Upper lobe of left lung (tissue), 4 donors: ENCODE results near the gene CNPY1.

ENCODE experiments used
- POLR2A ChIP-seq, 4 donors: fragments of 450-650 bp; IDR thresholded peaks; one replicate each; pipeline ENCODE4 v1.5.1; 2016 to 2017; ENCODE audit warnings: antibody characterized with exemption in 4 of 4, mild to moderate bottlenecking in 2 of 4
- TF ChIP-seq, protein P1 (sequence below), 6 experiments: fragments of 450-650 bp in 4 of 6; fragments of 200-600 bp in 2 of 6; sonication (generic) in 2 of 6; IDR thresholded peaks; one replicate each; pipeline ENCODE4 v1.5.1; 2016 to 2019; ENCODE audit warnings: antibody characterized with exemption in 6 of 6

- TF ChIP-seq, protein P1, sequence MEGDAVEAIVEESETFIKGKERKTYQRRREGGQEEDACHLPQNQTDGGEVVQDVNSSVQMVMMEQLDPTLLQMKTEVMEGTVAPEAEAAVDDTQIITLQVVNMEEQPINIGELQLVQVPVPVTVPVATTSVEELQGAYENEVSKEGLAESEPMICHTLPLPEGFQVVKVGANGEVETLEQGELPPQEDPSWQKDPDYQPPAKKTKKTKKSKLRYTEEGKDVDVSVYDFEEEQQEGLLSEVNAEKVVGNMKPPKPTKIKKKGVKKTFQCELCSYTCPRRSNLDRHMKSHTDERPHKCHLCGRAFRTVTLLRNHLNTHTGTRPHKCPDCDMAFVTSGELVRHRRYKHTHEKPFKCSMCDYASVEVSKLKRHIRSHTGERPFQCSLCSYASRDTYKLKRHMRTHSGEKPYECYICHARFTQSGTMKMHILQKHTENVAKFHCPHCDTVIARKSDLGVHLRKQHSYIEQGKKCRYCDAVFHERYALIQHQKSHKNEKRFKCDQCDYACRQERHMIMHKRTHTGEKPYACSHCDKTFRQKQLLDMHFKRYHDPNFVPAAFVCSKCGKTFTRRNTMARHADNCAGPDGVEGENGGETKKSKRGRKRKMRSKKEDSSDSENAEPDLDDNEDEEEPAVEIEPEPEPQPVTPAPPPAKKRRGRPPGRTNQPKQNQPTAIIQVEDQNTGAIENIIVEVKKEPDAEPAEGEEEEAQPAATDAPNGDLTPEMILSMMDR (IDR thresholded peaks at IDR 0.05) = no peak
- TF ChIP-seq POLR2A (IDR thresholded peaks at IDR 0.05) = no peak
Measured at GRCh38 chr7:155491812-155492211, 54.5 kb downstream of the CNPY1 start.
